ENCODE data around the gene MEDAG. TPM values are rescaled to one million over a fixed set of nuclear protein-coding genes. Genes with fewer than 3 reads are reported as not detected.

MEDAG gene
- total RNA-seq, 4 donors from 2014 or later, result 10.3 to 15.9 (median 14.8) TPM

DNA sequence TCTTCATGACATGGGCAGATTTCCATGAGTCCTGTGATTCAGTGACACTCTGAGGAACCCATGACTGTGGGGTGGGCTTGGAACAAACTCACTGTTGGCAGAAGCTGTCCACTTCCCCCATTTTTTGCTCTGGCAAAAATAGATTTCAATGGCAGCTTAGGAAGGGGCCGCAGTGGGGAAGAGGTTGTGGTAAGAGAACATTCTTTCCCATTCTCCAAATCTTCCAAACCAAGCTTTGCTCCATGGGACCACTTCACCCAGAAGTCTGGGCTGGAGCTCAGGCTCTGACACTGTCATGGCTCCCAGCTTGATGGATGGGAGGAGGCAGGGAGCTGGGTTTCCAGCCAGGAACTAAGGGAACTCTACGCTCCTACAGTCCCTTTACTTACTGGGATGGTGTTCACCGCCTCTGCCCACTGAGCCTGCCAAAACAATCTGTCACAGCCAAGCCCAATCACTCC is 24.9 kb upstream of the MEDAG start:
- DNase-seq (ENCODE audit: low spot score in 2 of 2), result no peak
- Histone ChIP-seq H3K4me1 (peaks cover 27% of the 10 kb centered on the region), H3K36me3 (no peaks in the 10 kb centered on the region), H3K9me3 (no peaks in the 10 kb centered on the region), H3K27me3 (no peaks in the 10 kb centered on the region), H3K4me3 (no peak overlapping the region), H3K27ac (peak overlapping the region; percentile 86)
- 53% methylated on average over 3 of the region's 3 CpGs for WGBS
- no peak for TF ChIP-seq POLR2AphosphoS5 (IDR thresholded peaks at IDR 0.05)
- TF ChIP-seq EP300 (IDR thresholded peaks at IDR 0.05), result no peak
- TF ChIP-seq, protein P1, sequence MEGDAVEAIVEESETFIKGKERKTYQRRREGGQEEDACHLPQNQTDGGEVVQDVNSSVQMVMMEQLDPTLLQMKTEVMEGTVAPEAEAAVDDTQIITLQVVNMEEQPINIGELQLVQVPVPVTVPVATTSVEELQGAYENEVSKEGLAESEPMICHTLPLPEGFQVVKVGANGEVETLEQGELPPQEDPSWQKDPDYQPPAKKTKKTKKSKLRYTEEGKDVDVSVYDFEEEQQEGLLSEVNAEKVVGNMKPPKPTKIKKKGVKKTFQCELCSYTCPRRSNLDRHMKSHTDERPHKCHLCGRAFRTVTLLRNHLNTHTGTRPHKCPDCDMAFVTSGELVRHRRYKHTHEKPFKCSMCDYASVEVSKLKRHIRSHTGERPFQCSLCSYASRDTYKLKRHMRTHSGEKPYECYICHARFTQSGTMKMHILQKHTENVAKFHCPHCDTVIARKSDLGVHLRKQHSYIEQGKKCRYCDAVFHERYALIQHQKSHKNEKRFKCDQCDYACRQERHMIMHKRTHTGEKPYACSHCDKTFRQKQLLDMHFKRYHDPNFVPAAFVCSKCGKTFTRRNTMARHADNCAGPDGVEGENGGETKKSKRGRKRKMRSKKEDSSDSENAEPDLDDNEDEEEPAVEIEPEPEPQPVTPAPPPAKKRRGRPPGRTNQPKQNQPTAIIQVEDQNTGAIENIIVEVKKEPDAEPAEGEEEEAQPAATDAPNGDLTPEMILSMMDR (IDR thresholded peaks at IDR 0.05), result no peak
- no peak for TF ChIP-seq POLR2A (IDR thresholded peaks at IDR 0.05)

GRCh38 chr13:30882026-30882850 is 23.8 kb upstream of the MEDAG start:
- Histone ChIP-seq H3K36me3 (no peaks in the 10 kb centered on the region), H3K4me3 (no peak overlapping the region), H3K4me1 (peaks cover 27% of the 10 kb centered on the region), H3K9me3 (no peaks in the 10 kb centered on the region), H3K27ac (peak overlapping the region; percentile 86), H3K27me3 (no peaks in the 10 kb centered on the region)
- TF ChIP-seq POLR2A (IDR thresholded peaks at IDR 0.05) (no peak), EP300 (IDR thresholded peaks at IDR 0.05) (no peak), POLR2AphosphoS5 (IDR thresholded peaks at IDR 0.05) (no peak)
- TF ChIP-seq, protein P1 (IDR thresholded peaks at IDR 0.05), result no peak
- 56% methylated on average over 8 of the region's 8 CpGs for WGBS
- no peak for DNase-seq (ENCODE audit: low spot score in 2 of 2)

- 79% methylated on average over 13 of the region's 13 CpGs for WGBS
- DNase-seq (ENCODE audit: low spot score in 2 of 2), result no peak
These were observed 22.9 kb upstream of the MEDAG start for GRCh38 chr13:30882996-30883766.

DNA sequence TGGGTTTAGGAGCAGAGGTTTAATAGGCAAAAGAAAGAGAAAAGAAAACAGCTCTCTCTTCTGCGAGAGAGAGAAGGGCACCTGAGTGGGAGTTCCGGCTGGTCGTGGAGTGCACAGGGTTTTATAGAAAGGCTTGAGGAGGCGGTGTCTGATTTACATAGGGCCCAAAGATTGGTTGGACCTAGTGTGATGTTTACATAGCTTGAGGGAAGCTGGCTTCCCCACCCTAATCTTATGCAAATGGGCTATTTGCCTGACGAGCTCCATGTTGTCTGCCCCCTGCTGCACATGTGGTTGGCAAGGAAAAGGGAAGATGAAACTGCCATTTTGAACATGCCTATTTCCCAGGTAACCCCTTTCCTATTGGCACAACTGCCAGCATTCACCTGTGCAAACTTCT is 21.5 kb upstream of the MEDAG start:
- H3K27ac ChIP-seq, result no peak overlapping the region
- H3K4me3 ChIP-seq, result no peak overlapping the region
- DNase-seq (ENCODE audit: low spot score in 2 of 2), result no peak
- TF ChIP-seq, protein P1 (IDR thresholded peaks at IDR 0.05), result no peak
- no peak for TF ChIP-seq POLR2AphosphoS5 (IDR thresholded peaks at IDR 0.05)
- TF ChIP-seq POLR2A (IDR thresholded peaks at IDR 0.05), result no peak
- TF ChIP-seq EP300 (IDR thresholded peaks at IDR 0.05), result no peak
- WGBS, result 76% methylated on average over 5 of the region's 5 CpGs
- peaks cover 21% of the 10 kb centered on the region for H3K4me1 ChIP-seq
- H3K9me3 ChIP-seq, result no peaks in the 10 kb centered on the region
- no peaks in the 10 kb centered on the region for H3K27me3 ChIP-seq
- H3K36me3 ChIP-seq, result no peaks in the 10 kb centered on the region

More at GRCh38 chr13:30882996-30883766, 22.9 kb upstream of the MEDAG start:
- TF ChIP-seq, protein P1 (IDR thresholded peaks at IDR 0.05), result no peak
- TF ChIP-seq EP300 (IDR thresholded peaks at IDR 0.05), result no peak
- no peak for TF ChIP-seq POLR2A (IDR thresholded peaks at IDR 0.05)
- TF ChIP-seq POLR2AphosphoS5 (IDR thresholded peaks at IDR 0.05), result no peak
- Histone ChIP-seq H3K9me3 (no peaks in the 10 kb centered on the region), H3K27me3 (no peaks in the 10 kb centered on the region), H3K36me3 (no peaks in the 10 kb centered on the region), H3K27ac (peak overlapping the region; percentile 86), H3K4me3 (no peak overlapping the region), H3K4me1 (peaks cover 23% of the 10 kb centered on the region)

DNA sequence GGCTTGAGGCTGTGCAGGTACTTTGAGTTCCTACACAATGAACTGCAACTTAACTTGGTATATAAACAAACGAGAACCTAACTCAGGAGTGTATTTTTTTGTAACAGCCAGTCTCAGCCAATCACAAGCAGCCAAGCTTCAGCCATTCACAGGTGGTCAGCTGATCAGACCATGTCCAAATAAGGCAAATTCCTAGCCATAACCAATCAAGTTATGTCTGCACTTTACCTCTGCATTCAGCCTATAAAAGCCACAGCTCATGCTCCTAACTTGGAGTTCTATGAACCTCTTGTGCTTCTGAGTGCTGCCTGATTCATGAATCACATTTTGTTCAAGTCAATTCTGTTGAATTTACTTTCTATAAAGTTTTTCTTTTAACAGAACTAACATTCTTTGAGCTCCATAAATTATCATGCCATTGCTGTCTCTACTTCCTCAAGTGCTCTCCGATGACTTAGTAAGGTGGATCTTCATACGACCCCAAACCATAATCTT is 16.8 kb upstream of the MEDAG start:
- peaks cover 4% of the 10 kb centered on the region for H3K27me3 ChIP-seq
- no peak for DNase-seq (ENCODE audit: low spot score in 2 of 2)
- no peaks in the 10 kb centered on the region for H3K9me3 ChIP-seq
- TF ChIP-seq EP300 (IDR thresholded peaks at IDR 0.05) (no peak), POLR2AphosphoS5 (IDR thresholded peaks at IDR 0.05) (no peak), POLR2A (IDR thresholded peaks at IDR 0.05) (no peak)
- TF ChIP-seq, protein P1 (IDR thresholded peaks at IDR 0.05), result no peak
- H3K36me3 ChIP-seq, result no peaks in the 10 kb centered on the region
- no peak overlapping the region for H3K27ac ChIP-seq
- 93% methylated on average over 3 of the region's 3 CpGs for WGBS
- no peak overlapping the region for H3K4me3 ChIP-seq
- H3K4me1 ChIP-seq, result no peaks in the 10 kb centered on the region

Data from suprapubic skin (tissue), 4 donors.